LNCaP clone FGC (cell line): Measurements from ENCODE around the gene LY86.

Experiments used
- DNase-seq: peaks from one replicate; pipeline ENCODE4 v3.0.0-alpha.2; 2011; ENCODE audit warnings: low read depth
- H3K4me3 ChIP-seq: 2 replicates; pipeline ENCODE4 v1.5.1; 2011; ENCODE audit warnings: mild to moderate bottlenecking, low read depth, low read length, control low read depth
- CTCF ChIP-seq: IDR thresholded peaks from 2 replicates; pipeline ENCODE4 v1.5.1; 2012; ENCODE audit warnings: mild to moderate bottlenecking; ENCODE audit not compliant: control insufficient read depth, insufficient read depth; ENCODE audit errors: extremely low read depth

The LY86 gene

GRCh38 chr6:6586671-6587526, 1.6 kb upstream of the LY86 start:
- DNase-seq: no peak
- TF ChIP-seq CTCF: no peak
- H3K4me3 ChIP-seq: no peak overlapping the region

GRCh38 chr6:6587696-6588063, 840 bp upstream of the LY86 start:
- DNase-seq: no peak
- H3K4me3 ChIP-seq: no peak overlapping the region
- TF ChIP-seq CTCF: no peak

- TF ChIP-seq CTCF: no peak
- H3K4me3 ChIP-seq: no peak overlapping the region
- no peak for DNase-seq
Measured at GRCh38 chr6:6588924-6589709, 597 bp downstream of the LY86 start.

GRCh38 chr6:6590530-6590929, 2.0 kb downstream of the LY86 start:
- DNase-seq: no peak
- no peak for TF ChIP-seq CTCF
- H3K4me3 ChIP-seq: no peak overlapping the region

GRCh38 chr6:6591778-6592465, 3.4 kb downstream of the LY86 start:
- no peak for TF ChIP-seq CTCF
- no peak overlapping the region for H3K4me3 ChIP-seq
- no peak for DNase-seq

- no peak for DNase-seq
- TF ChIP-seq CTCF: no peak
- no peak overlapping the region for H3K4me3 ChIP-seq
Measured at GRCh38 chr6:6592826-6593475, 4.4 kb downstream of the LY86 start.
